ENCODE data around the gene ABCC10.
"Not testable (repeated sequence)": the region's sequence is repeated elsewhere in the genome, so short reads cannot be mapped to it uniquely, and the experiment has no call there.

Gene ABCC10

GRCh38 chr6:43420012-43420709, 7.2 kb upstream of the ABCC10 start:
- H3K36me3 ChIP-seq (ENCODE audit: control insufficient read depth, insufficient read depth, low read length): no peaks in the 10 kb centered on the region
- no peak overlapping the region for H3K9ac ChIP-seq (ENCODE audit: low read length)
- H3K4me3 ChIP-seq (ENCODE audit: low read length): no peak overlapping the region
- H3K27me3 ChIP-seq (ENCODE audit: control insufficient read depth, insufficient read depth, low read length): no peaks in the 10 kb centered on the region
- no peaks in the 10 kb centered on the region for H3K4me1 ChIP-seq (ENCODE audit: control insufficient read depth, insufficient read depth, low read length)
- H3K27ac ChIP-seq (ENCODE audit: low read depth, low read length): no peak overlapping the region

- H3K4me3 ChIP-seq (ENCODE audit: low read length): no peak overlapping the region
- H3K36me3 ChIP-seq (ENCODE audit: control insufficient read depth, insufficient read depth, low read length): no peaks in the 10 kb centered on the region
- H3K27me3 ChIP-seq (ENCODE audit: control insufficient read depth, insufficient read depth, low read length): no peaks in the 10 kb centered on the region
- H3K4me1 ChIP-seq (ENCODE audit: control insufficient read depth, insufficient read depth, low read length): no peaks in the 10 kb centered on the region
- no peak overlapping the region for H3K27ac ChIP-seq (ENCODE audit: low read depth, low read length)
- H3K9ac ChIP-seq (ENCODE audit: low read length): no peak overlapping the region
Observed at GRCh38 chr6:43421831-43422230, 5.5 kb upstream of the ABCC10 start.

- H3K27ac ChIP-seq (ENCODE audit: low read depth, low read length); H3K4me3 ChIP-seq (ENCODE audit: low read length); H3K4me1 ChIP-seq (ENCODE audit: control insufficient read depth, insufficient read depth, low read length); H3K9ac ChIP-seq (ENCODE audit: low read length); H3K27me3 ChIP-seq (ENCODE audit: control insufficient read depth, insufficient read depth, low read length); H3K36me3 ChIP-seq (ENCODE audit: control insufficient read depth, insufficient read depth, low read length): not testable (repeated sequence)
Observed at GRCh38 chr6:43425083-43425482, 2.3 kb upstream of the ABCC10 start.

- Histone ChIP-seq H3K4me3 (ENCODE audit: low read length) (peak overlapping the region; percentile 94), H3K36me3 (ENCODE audit: control insufficient read depth, insufficient read depth, low read length) (no peaks in the 10 kb centered on the region), H3K27ac (ENCODE audit: low read depth, low read length) (peak overlapping the region; percentile 76), H3K27me3 (ENCODE audit: control insufficient read depth, insufficient read depth, low read length) (no peaks in the 10 kb centered on the region), H3K4me1 (ENCODE audit: control insufficient read depth, insufficient read depth, low read length) (peaks cover 5% of the 10 kb centered on the region), H3K9ac (ENCODE audit: low read length) (peak overlapping the region; percentile 12)
Observed at GRCh38 chr6:43426928-43427405, 374 bp upstream of the ABCC10 start.

GRCh38 chr6:43428112-43428570, 800 bp downstream of the ABCC10 start:
- Histone ChIP-seq H3K27ac (ENCODE audit: low read depth, low read length) (peak overlapping the region; percentile 76), H3K4me3 (ENCODE audit: low read length) (peak overlapping the region; percentile 94)

GRCh38 chr6:43428874-43429273, 1.5 kb downstream of the ABCC10 start:
- H3K27ac ChIP-seq (ENCODE audit: low read depth, low read length): peak overlapping the region; percentile 76
- H3K4me3 ChIP-seq (ENCODE audit: low read length): peak overlapping the region; percentile 94
- no peaks in the 10 kb centered on the region for H3K27me3 ChIP-seq (ENCODE audit: control insufficient read depth, insufficient read depth, low read length)
- peaks cover 6% of the 10 kb centered on the region for H3K36me3 ChIP-seq (ENCODE audit: control insufficient read depth, insufficient read depth, low read length)
- H3K4me1 ChIP-seq (ENCODE audit: control insufficient read depth, insufficient read depth, low read length): peaks cover 5% of the 10 kb centered on the region
- H3K9ac ChIP-seq (ENCODE audit: low read length): no peak overlapping the region

More at GRCh38 chr6:43428112-43428570, 800 bp downstream of the ABCC10 start:
- Histone ChIP-seq H3K36me3 (ENCODE audit: control insufficient read depth, insufficient read depth, low read length) (peaks cover 6% of the 10 kb centered on the region), H3K9ac (ENCODE audit: low read length) (peak overlapping the region; percentile 93), H3K4me1 (ENCODE audit: control insufficient read depth, insufficient read depth, low read length) (peaks cover 5% of the 10 kb centered on the region), H3K27me3 (ENCODE audit: control insufficient read depth, insufficient read depth, low read length) (no peaks in the 10 kb centered on the region)

GRCh38 chr6:43432009-43432945, 4.9 kb downstream of the ABCC10 start:
- H3K4me1 ChIP-seq (ENCODE audit: control insufficient read depth, insufficient read depth, low read length): peaks cover 21% of the 10 kb centered on the region
- no peak overlapping the region for H3K27ac ChIP-seq (ENCODE audit: low read depth, low read length)
- no peak overlapping the region for H3K9ac ChIP-seq (ENCODE audit: low read length)
- no peak overlapping the region for H3K4me3 ChIP-seq (ENCODE audit: low read length)
- H3K27me3 ChIP-seq (ENCODE audit: control insufficient read depth, insufficient read depth, low read length): no peaks in the 10 kb centered on the region
- H3K36me3 ChIP-seq (ENCODE audit: control insufficient read depth, insufficient read depth, low read length): peaks cover 6% of the 10 kb centered on the region

- H3K36me3 ChIP-seq (ENCODE audit: control insufficient read depth, insufficient read depth, low read length): peaks cover 6% of the 10 kb centered on the region
- no peak overlapping the region for H3K9ac ChIP-seq (ENCODE audit: low read length)
- peaks cover 21% of the 10 kb centered on the region for H3K4me1 ChIP-seq (ENCODE audit: control insufficient read depth, insufficient read depth, low read length)
- no peaks in the 10 kb centered on the region for H3K27me3 ChIP-seq (ENCODE audit: control insufficient read depth, insufficient read depth, low read length)
- no peak overlapping the region for H3K4me3 ChIP-seq (ENCODE audit: low read length)
- no peak overlapping the region for H3K27ac ChIP-seq (ENCODE audit: low read depth, low read length)
Observed at GRCh38 chr6:43433148-43433547, 5.8 kb downstream of the ABCC10 start.

- H3K4me1 ChIP-seq (ENCODE audit: control insufficient read depth, insufficient read depth, low read length): peaks cover 16% of the 10 kb centered on the region
- peaks cover 6% of the 10 kb centered on the region for H3K36me3 ChIP-seq (ENCODE audit: control insufficient read depth, insufficient read depth, low read length)
- no peak overlapping the region for H3K4me3 ChIP-seq (ENCODE audit: low read length)
- H3K27ac ChIP-seq (ENCODE audit: low read depth, low read length): no peak overlapping the region
- H3K27me3 ChIP-seq (ENCODE audit: control insufficient read depth, insufficient read depth, low read length): no peaks in the 10 kb centered on the region
- H3K9ac ChIP-seq (ENCODE audit: low read length): no peak overlapping the region
Observed at GRCh38 chr6:43434001-43434840, 6.9 kb downstream of the ABCC10 start.

- Histone ChIP-seq H3K27ac (ENCODE audit: low read depth, low read length) (no peak overlapping the region), H3K27me3 (ENCODE audit: control insufficient read depth, insufficient read depth, low read length) (no peaks in the 10 kb centered on the region), H3K9ac (ENCODE audit: low read length) (no peak overlapping the region), H3K4me3 (ENCODE audit: low read length) (no peak overlapping the region), H3K4me1 (ENCODE audit: control insufficient read depth, insufficient read depth, low read length) (peaks cover 16% of the 10 kb centered on the region), H3K36me3 (ENCODE audit: control insufficient read depth, insufficient read depth, low read length) (peaks cover 6% of the 10 kb centered on the region)
Observed at GRCh38 chr6:43434943-43435342, 7.6 kb downstream of the ABCC10 start.

GRCh38 chr6:43435682-43436437, 8.5 kb downstream of the ABCC10 start:
- Histone ChIP-seq H3K27me3 (ENCODE audit: control insufficient read depth, insufficient read depth, low read length) (no peaks in the 10 kb centered on the region), H3K4me1 (ENCODE audit: control insufficient read depth, insufficient read depth, low read length) (peaks cover 16% of the 10 kb centered on the region), H3K36me3 (ENCODE audit: control insufficient read depth, insufficient read depth, low read length) (peaks cover 6% of the 10 kb centered on the region), H3K9ac (ENCODE audit: low read length) (no peak overlapping the region), H3K4me3 (ENCODE audit: low read length) (no peak overlapping the region), H3K27ac (ENCODE audit: low read depth, low read length) (peak overlapping the region; percentile 62)
